ENCODE data around the gene MPC1L.
"Not testable (repeated sequence)": the region's sequence is repeated elsewhere in the genome, so short reads cannot be mapped to it uniquely, and the experiment has no call there.

The MPC1L gene
- total RNA-seq = 0 to 0.10 (median 0) reads per million in 4 experiments

DNA sequence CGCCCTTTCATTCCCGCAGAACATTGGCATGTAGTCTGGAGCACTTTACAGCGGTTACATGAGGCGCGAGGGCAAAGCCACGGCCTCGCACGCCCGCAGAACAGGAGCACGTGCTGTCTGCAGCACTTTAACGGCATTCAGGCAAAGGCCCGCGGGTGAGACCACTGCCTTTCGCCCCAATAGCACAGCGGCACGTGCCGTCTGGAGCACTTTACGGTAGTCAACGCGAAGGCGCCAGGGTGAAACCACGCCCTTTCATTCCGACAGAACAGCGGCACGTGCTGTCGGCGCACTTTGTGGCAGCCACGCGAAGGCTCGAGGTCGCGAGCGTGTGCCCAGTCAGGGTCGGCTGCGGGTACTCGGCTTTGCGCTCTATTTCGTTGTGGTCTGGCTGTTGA, at the start of gene MPC1L:
Gene MPC1L (plus strand): TSS at position 290 of the 398 bp plus-strand sequence. CDS start 138 bp downstream, outside the sequence.
- no peak for DNase-seq

GRCh38 chrX:40573763-40574162, 49.5 kb upstream of the MPC1L start:
- no peak for DNase-seq

GRCh38 chrX:40575411-40575810, 47.8 kb upstream of the MPC1L start:
- not testable (repeated sequence) for DNase-seq

DNA sequence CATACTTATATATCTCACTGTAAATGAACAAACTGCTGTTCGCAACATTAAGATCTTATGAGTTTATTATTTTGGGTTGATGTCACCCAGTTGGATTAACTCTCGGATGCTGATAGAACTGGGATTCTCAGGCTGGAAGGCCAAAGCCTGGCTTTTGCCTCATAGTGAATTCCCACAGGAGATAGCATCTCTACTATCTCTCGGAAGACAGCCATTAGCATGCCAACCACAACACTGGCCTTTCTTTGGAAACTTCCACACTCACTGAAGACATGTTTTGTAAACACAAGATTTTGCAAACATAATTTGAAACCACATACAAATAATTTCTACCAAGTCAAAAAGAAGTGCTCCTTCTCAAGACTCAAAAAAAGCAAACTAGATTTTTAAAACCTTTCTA, 46.9 kb upstream of the MPC1L start:
- no peak for DNase-seq

GRCh38 chrX:40578039-40578695, 45.1 kb upstream of the MPC1L start:
- no peak for DNase-seq

GRCh38 chrX:40579141-40579540, 44.1 kb upstream of the MPC1L start:
- DNase-seq = no peak

- DNase-seq = no peak
Observed at GRCh38 chrX:40579900-40580536, 43.2 kb upstream of the MPC1L start.

DNA sequence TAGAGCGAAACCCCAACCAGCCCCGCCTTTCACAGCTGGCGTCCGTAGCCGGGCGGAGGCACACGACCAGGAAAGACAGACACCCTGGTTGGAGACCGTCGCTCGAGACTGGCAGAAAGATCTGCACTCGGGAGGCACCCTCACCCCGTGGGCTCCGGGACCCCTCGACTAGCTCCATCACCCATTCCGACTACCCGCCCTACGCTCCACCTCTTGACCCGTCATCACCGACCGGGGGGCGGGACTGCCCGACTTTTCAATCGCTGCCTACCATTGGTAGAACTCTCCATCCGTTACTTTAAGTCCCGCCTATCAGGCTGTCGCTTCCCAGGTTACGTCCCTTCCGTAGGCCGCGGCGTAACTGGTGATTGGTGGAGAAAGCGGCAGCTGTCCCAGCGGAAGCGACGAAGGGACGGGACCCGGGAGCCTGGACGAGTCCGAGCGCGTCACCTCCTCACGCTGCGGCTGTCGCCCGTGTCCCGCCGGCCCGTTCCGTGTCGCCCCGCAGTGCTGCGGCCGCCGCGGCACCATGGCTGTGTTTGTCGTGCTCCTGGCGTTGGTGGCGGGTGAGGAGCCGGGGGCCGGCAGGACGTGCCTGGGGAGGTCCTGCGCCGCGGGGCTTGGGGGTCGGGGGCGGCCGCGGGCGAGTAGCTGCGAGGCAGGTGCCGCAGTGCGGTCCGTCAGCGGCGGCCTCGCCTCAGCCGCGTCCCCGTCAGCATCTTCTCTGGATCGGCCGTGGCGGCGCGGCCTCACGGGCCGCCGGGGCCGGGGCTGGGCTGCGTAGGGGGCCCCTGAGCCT, 42.5 kb upstream of the MPC1L start, which contains the start of gene ATP6AP2:
Gene ATP6AP2 (plus strand): TSS at position 434 of the 799 bp plus-strand sequence. CDS start 96 bp downstream, at position 530.
- DNase-seq = peak; percentile 85

DNA sequence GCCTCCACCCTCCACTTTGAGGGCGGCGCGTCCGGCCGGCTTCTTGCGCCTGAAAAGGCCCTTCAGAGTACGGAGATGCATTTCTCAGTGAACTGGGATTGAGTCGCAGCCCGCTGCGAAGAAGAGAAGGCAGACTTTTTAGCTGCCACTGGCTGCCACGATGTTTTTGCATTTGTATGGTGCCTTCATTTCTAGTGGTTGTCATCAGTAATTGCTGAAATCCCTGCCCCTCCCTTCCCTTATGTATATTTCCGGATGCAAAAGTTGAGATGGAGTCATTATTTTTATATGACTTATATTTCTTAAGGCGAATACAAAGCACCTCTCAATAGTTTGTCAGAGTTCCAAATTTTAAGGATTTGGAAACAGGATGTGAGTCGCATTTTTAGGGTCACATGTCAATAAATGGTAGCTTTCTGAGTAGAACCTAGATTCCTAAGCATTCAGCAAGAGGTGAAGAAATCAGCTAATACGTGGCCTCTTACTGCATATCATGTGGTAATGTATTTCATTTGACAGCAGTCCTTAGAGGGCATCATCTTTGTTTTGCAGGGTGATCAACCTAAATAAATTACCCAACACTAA, 41.8 kb upstream of the MPC1L start:
- no peak for DNase-seq

GRCh38 chrX:40582178-40582577, 41.0 kb upstream of the MPC1L start:
- DNase-seq = not testable (repeated sequence)

DNA sequence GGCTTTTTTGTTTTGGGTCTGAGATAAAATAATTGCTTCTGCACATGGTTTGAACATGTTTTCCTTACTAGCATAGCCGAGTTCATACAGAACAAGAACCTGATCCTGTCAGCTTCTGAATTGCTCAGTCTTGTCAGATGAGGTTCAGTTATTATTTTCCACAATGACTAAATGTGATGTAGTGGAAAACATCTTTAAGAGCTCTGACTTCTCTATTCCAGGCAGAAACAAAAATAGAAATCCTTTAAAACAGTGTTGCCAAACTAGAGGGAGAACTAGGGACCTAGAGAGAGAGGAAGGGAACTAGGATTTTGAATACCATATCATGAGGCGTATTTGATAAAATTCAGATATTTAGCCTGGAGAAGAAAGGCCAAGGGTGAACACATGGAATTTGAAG, 40.4 kb upstream of the MPC1L start:
- no peak for DNase-seq

GRCh38 chrX:40587623-40588022, 35.6 kb upstream of the MPC1L start:
- not testable (repeated sequence) for DNase-seq

- DNase-seq = not testable (repeated sequence)
Observed at GRCh38 chrX:40589616-40590321, 33.5 kb upstream of the MPC1L start.

GRCh38 chrX:40603446-40603845, 19.8 kb upstream of the MPC1L start:
- DNase-seq = no peak

DNA sequence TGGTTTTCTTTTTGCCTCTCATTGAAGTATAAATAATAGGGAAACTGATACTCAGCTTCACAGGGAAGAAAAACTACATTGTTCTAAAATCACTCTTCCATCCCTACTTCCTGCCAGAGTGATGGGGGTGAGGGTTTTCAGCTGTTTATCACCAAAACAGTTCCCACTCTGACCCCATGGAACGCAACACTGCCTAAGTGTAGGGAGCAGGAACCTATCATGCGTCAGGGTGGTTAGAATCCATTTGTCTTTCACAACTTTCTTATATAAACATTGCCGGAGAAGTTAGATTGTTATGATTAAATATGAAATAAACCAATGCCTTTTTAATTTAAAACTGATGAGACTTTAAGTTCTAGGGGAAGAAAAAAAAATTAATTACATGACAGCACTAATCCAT, 15.8 kb upstream of the MPC1L start:
- DNase-seq = no peak

DNA sequence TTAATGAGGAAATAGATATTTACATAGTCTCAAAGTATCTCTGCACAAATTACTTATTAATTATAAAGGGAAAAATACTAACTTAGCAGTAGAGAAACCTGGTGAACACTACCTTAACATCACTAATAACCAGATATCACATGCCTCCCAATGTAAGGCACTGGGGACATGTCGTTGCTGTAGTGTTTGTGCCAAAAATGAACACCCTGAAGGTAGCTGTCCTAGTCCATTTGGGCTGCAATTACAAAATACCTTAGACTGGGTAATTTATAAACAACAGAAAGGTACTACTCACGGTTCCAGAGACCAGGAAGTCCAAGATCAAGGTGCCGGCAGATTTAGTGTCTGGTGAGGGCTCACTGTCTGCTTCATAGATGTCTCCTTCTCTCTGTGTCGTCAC, 10.7 kb upstream of the MPC1L start:
- DNase-seq = no peak

- DNase-seq = no peak
Observed at GRCh38 chrX:40615976-40616375, 7.3 kb upstream of the MPC1L start.

DNA sequence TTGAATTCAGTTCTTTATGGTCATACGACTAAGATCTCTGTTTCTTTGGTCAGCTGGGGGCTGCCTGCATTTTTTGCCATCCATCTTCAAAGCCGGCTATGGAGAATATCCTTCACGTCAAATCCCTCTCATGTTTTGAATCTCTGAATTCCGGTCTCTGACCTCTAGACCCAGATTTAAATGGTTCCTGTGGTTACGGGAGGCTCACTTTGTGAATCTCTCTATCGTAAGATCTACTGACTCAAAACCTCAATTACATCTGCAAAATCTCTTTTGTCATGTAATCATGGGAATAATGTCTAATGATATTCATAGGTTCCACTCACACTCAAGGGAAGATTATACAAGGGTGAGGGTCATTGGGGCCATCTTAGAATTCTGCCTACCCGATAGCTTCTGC, 5.7 kb upstream of the MPC1L start:
- DNase-seq = no peak

DNA sequence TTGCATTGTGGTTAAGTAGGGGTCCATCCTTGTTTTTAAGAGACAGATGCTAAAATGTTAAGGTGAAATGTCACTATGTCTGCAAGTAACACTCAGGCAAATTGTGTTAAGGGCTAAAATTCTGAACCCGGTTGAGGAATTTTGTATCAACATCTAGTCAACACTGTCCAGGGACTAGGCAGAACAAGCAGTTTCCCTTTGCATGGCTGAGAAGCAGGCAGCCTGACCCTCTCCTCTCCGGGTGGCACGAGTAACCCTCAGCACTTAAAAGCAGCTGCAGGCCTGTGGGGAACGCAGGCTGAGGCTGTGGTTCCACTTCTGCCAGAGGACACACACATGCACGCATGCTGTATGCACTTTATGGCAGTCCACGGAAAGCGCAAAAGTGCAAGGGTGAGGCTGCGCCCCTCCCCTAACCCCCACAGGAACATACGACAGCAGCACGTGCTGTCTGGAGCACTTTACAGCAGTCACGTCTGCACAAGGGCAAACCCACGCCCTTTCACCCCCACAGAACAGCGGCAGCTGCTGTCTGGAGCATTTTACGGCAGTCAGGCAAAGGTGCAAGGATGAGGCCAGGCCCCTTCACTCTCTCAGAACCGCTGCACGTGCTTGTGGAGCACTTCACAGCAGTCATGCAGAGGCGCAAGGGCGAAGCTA, 619 bp upstream of the MPC1L start:
- DNase-seq = no peak

GRCh38 chrX:40623665-40624064, 437 bp downstream of the MPC1L start:
- DNase-seq = no peak

GRCh38 chrX:40625294-40625693, 2.1 kb downstream of the MPC1L start:
- no peak for DNase-seq

DNA sequence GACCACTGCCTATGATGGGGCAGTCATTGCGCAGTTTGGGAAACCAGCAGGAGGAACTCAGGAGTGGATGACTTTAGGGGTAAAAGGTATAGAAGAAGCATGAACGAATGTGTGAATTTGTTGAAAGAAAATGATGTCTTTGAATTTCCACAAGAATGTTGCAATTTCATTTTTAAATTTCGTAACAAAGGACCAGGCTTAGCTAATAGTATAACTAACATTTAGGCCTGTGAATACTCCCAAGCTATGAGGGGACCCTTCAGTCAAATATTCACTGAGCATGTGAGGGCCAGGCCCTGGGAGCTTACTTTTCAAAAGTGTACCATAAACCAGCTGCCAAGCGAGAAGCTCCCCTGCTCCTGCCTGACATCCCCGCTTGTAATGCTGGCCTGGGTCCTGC, 5.3 kb downstream of the MPC1L start:
- DNase-seq = no peak
